H9 (cell line): ENCODE data around the gene CSTA. TPM values are rescaled to one million over a fixed set of nuclear protein-coding genes. Genes with fewer than 3 reads are reported as not detected.

Source experiments
- DNase-seq: peaks from one replicate; pipeline ENCODE4 v3.0.0-alpha.2; 2017
- H2AFZ ChIP-seq: one replicate; pipeline ENCODE4 v1.6.1; 2013; ENCODE audit warnings: mild to moderate bottlenecking, low read length, control low read depth, moderate library complexity
- H2AK5ac ChIP-seq: 2 replicates; pipeline ENCODE4 v1.6.1; 2013; ENCODE audit warnings: low read length, control low read depth, mixed read lengths; ENCODE audit not compliant: insufficient read length
- H2BK120ac ChIP-seq: one replicate; pipeline ENCODE4 v1.6.1; 2013; ENCODE audit warnings: low read depth, mild to moderate bottlenecking, low read length, control low read depth, inconsistent platforms; ENCODE audit not compliant: poor library complexity, severe bottlenecking
- H2BK12ac ChIP-seq: 2 replicates; pipeline ENCODE4 v1.6.1; 2013; ENCODE audit warnings: low read length, control low read depth, mixed read lengths, low read depth; ENCODE audit not compliant: insufficient read length
- H2BK15ac ChIP-seq: 2 replicates; pipeline ENCODE4 v1.6.1; 2013; ENCODE audit warnings: low read depth, low read length, control low read depth
- H2BK20ac ChIP-seq: one replicate; pipeline ENCODE4 v1.6.1; 2013; ENCODE audit warnings: low read depth, mild to moderate bottlenecking, low read length, control low read depth, inconsistent platforms; ENCODE audit not compliant: poor library complexity, severe bottlenecking
- H2BK5ac ChIP-seq: 2 replicates; pipeline ENCODE4 v1.6.1; 2013; ENCODE audit warnings: low read length, control low read depth, mixed read lengths; ENCODE audit not compliant: insufficient read length
- H3K14ac ChIP-seq: 2 replicates; pipeline ENCODE4 v1.6.1; 2013; ENCODE audit warnings: low read length, control low read depth; ENCODE audit not compliant: insufficient read depth
- H3K18ac ChIP-seq: 2 replicates; pipeline ENCODE4 v1.6.1; 2013; ENCODE audit warnings: low read depth, mild to moderate bottlenecking, mixed read lengths, low read length, control low read depth; ENCODE audit not compliant: insufficient read length
- H3K23ac ChIP-seq: 2 replicates; pipeline ENCODE4 v1.6.1; 2013; ENCODE audit warnings: low read length, control low read depth, mixed read lengths, low read depth; ENCODE audit not compliant: insufficient read length
- H3K23me2 ChIP-seq: 2 replicates; pipeline ENCODE4 v1.6.1; 2013; ENCODE audit warnings: low read depth, mild to moderate bottlenecking, mixed read lengths, low read length, control low read depth; ENCODE audit not compliant: insufficient read length, poor library complexity, severe bottlenecking
- H3K27ac ChIP-seq: 2 replicates; pipeline ENCODE4 v1.5.1; 2013; ENCODE audit warnings: low read length, control low read depth, mixed read lengths, low read depth; ENCODE audit not compliant: insufficient read length
- H3K27me3 ChIP-seq: 2 replicates; pipeline ENCODE4 v1.6.1; 2013; ENCODE audit warnings: low read length, control low read depth, inconsistent platforms; ENCODE audit not compliant: insufficient read depth
- H3K4ac ChIP-seq: 2 replicates; pipeline ENCODE4 v1.6.1; 2013; ENCODE audit warnings: low read depth, mild to moderate bottlenecking, control low read depth, inconsistent platforms, low read length, moderate library complexity
- H3K4me1 ChIP-seq: 2 replicates; pipeline ENCODE4 v1.6.1; 2013; ENCODE audit warnings: low read length, control low read depth, inconsistent platforms; ENCODE audit not compliant: insufficient read depth
- H3K4me2 ChIP-seq: 2 replicates; pipeline ENCODE4 v1.6.1; 2013; ENCODE audit warnings: low read length, control low read depth, mixed read lengths; ENCODE audit not compliant: insufficient read length, insufficient read depth
- H3K56ac ChIP-seq: 2 replicates; pipeline ENCODE4 v1.6.1; 2013; ENCODE audit warnings: low read depth, mild to moderate bottlenecking, mixed read lengths, low read length, control low read depth; ENCODE audit not compliant: insufficient read length
- H3K79me1 ChIP-seq: 2 replicates; pipeline ENCODE4 v1.6.1; 2013; ENCODE audit warnings: low read depth, mild to moderate bottlenecking, moderate library complexity, low read length, control low read depth, inconsistent platforms; ENCODE audit not compliant: insufficient read depth, poor library complexity, severe bottlenecking
- H3K79me2 ChIP-seq: 2 replicates; pipeline ENCODE4 v1.6.1; 2013; ENCODE audit warnings: low read length, control low read depth, inconsistent platforms; ENCODE audit not compliant: insufficient read depth
- H3K9ac ChIP-seq: 2 replicates; pipeline ENCODE4 v1.6.1; 2013; ENCODE audit warnings: low read length, control low read depth, mixed read lengths; ENCODE audit not compliant: insufficient read length; ENCODE audit errors: extremely low read depth
- H3K9me3 ChIP-seq: one replicate; pipeline ENCODE4 v1.6.1; 2013; ENCODE audit warnings: low read depth, low read length, inconsistent platforms; ENCODE audit not compliant: control insufficient read depth
- H3T11ph ChIP-seq: one replicate; pipeline ENCODE4 v1.6.1; 2013; ENCODE audit warnings: mild to moderate bottlenecking, low read length, control low read depth, inconsistent platforms
- H4K20me1 ChIP-seq: one replicate; pipeline ENCODE4 v1.6.1; 2013; ENCODE audit not compliant: control insufficient read depth, insufficient read length, insufficient read depth
- H4K5ac ChIP-seq: 2 replicates; pipeline ENCODE4 v1.6.1; 2013; ENCODE audit warnings: low read depth, mild to moderate bottlenecking, mixed read lengths, low read length, control low read depth; ENCODE audit not compliant: insufficient read length
- H4K8ac ChIP-seq: replicated peaks from 2 replicates; pipeline ENCODE4 v1.6.1; 2013; ENCODE audit warnings: low read length, control low read depth, mixed read lengths, low read depth; ENCODE audit not compliant: insufficient read length
- H4K91ac ChIP-seq: 2 replicates; pipeline ENCODE4 v1.6.1; 2013; ENCODE audit warnings: low read depth, mild to moderate bottlenecking, moderate library complexity, mixed read lengths, low read length, control low read depth; ENCODE audit not compliant: insufficient read length
- H3K27ac Mint-ChIP-seq, 3 experiments: 2 replicates in 2 of 3; 3 replicates in 1 of 3; pipeline ENCODE4 v1.8.0; 2020 to 2021; ENCODE audit warnings: mixed read lengths in 3 of 3, mild to moderate bottlenecking in 1 of 3, moderate library complexity in 1 of 3
- H3K27me3 Mint-ChIP-seq: 2 replicates; pipeline ENCODE4 v1.8.0; 2021; ENCODE audit warnings: low read depth, mild to moderate bottlenecking, moderate library complexity, mixed read lengths
- H3K36me3 Mint-ChIP-seq, 3 experiments: 2 replicates in 2 of 3; 3 replicates in 1 of 3; pipeline ENCODE4 v1.8.0; 2020 to 2021; ENCODE audit warnings: low read depth in 3 of 3, mixed read lengths in 3 of 3; ENCODE audit not compliant: insufficient read depth in 1 of 3
- H3K4me1 Mint-ChIP-seq, 2 experiments: 2 replicates each; pipeline ENCODE4 v1.8.0; 2020; ENCODE audit warnings: mixed read lengths in 2 of 2
- H3K4me3 Mint-ChIP-seq, 2 experiments: 2 replicates in 1 of 2; 3 replicates in 1 of 2; pipeline ENCODE4 v1.8.0; 2020 to 2021; ENCODE audit warnings: mild to moderate bottlenecking in 2 of 2, mixed read lengths in 2 of 2, moderate library complexity in 1 of 2
- H3K9me3 Mint-ChIP-seq, 2 experiments: 2 replicates in 1 of 2; 3 replicates in 1 of 2; pipeline ENCODE4 v1.8.0; 2020; ENCODE audit warnings: mild to moderate bottlenecking in 2 of 2, mixed read lengths in 2 of 2, moderate library complexity in 1 of 2
- WGBS: extraction: QIAGEN DNeasy Blood & Tissue Kit; methylation state at CpG from one replicate; pipeline ENCODE4 v1.1.7; 2013; ENCODE audit warnings: missing lambda C conversion rate, low lambda C conversion rate, mixed read lengths; ENCODE audit not compliant: insufficient read length; ENCODE audit errors: extremely low coverage; 5-methylcytosine and 5-hydroxymethylcytosine counted together
- total RNA-seq: library from RNA; stranded (reverse); gene quantifications from 2 replicates; pipeline ENCODE4 v1.2.1, GENCODE V29; 2021
- TF ChIP-seq, protein P1 (sequence below): fragments of 200-600 bp; sonication (generic); conservative IDR thresholded peaks from 3 replicates; pipeline ENCODE4 v1.8.0; 2021; ENCODE audit warnings: antibody characterized with exemption, mild to moderate bottlenecking

Gene CSTA
- total RNA-seq, 1 experiment from 2014 or later, result not detected

DNA sequence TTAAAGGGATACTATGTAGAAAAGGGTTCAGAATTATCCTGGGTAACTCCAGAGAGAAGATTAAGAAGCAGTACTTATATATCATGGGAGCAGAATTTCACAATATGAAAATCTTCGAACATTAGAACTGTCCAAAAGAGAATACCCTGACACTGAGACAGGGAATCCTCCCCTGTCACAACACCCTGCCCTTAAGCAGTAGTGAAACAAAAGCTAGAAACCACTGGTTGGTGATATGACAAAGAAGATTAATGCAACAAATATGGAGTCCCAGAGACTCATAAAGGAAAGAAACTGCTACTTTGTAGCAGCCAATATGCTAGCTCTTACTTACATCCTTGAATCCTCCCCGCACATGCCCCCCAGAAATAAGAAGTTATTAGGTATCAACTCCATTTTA is 39.4 kb downstream of the CSTA start:
- H2BK15ac ChIP-seq, result no peak overlapping the region
- H3K9me3 Mint-ChIP-seq, result no peaks in the 10 kb centered on the region
- H3K4ac ChIP-seq, result no peak overlapping the region
- no peak overlapping the region for H2AK5ac ChIP-seq
- no peak overlapping the region for H3K23ac ChIP-seq
- H3K79me1 ChIP-seq, result no peaks in the 10 kb centered on the region
- no peak overlapping the region for H3K4me3 Mint-ChIP-seq
- DNase-seq, result no peak
- no peak overlapping the region for H2BK5ac ChIP-seq
- no peak overlapping the region for H2BK20ac ChIP-seq
- H4K91ac ChIP-seq, result no peak overlapping the region
- H4K20me1 ChIP-seq, result no peaks in the 10 kb centered on the region
- H3K56ac ChIP-seq, result no peak overlapping the region
- WGBS, result no CpG with 5 or more reads among the region's 2 CpGs
- H3K27ac ChIP-seq, result no peak overlapping the region
- H3K4me1 ChIP-seq, result no peaks in the 10 kb centered on the region
- H3K18ac ChIP-seq, result no peak overlapping the region
- H4K8ac ChIP-seq, result no peak overlapping the region
- H3K27me3 ChIP-seq, result no peaks in the 10 kb centered on the region
- no peak overlapping the region for H3K14ac ChIP-seq
- peaks cover 0 to 2% of the 10 kb centered on the region in 2 experiments; a peak in 1 of 4 replicates for H3K4me1 Mint-ChIP-seq
- H3K27ac Mint-ChIP-seq, result no peak overlapping the region
- no peak overlapping the region for H3T11ph ChIP-seq
- no peaks in the 10 kb centered on the region for H3K79me2 ChIP-seq
- H4K5ac ChIP-seq, result no peak overlapping the region
- TF ChIP-seq, protein P1, sequence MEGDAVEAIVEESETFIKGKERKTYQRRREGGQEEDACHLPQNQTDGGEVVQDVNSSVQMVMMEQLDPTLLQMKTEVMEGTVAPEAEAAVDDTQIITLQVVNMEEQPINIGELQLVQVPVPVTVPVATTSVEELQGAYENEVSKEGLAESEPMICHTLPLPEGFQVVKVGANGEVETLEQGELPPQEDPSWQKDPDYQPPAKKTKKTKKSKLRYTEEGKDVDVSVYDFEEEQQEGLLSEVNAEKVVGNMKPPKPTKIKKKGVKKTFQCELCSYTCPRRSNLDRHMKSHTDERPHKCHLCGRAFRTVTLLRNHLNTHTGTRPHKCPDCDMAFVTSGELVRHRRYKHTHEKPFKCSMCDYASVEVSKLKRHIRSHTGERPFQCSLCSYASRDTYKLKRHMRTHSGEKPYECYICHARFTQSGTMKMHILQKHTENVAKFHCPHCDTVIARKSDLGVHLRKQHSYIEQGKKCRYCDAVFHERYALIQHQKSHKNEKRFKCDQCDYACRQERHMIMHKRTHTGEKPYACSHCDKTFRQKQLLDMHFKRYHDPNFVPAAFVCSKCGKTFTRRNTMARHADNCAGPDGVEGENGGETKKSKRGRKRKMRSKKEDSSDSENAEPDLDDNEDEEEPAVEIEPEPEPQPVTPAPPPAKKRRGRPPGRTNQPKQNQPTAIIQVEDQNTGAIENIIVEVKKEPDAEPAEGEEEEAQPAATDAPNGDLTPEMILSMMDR, result no peak
- no peak overlapping the region for H3K9ac ChIP-seq
- no peaks in the 10 kb centered on the region for H3K9me3 ChIP-seq
- H2BK120ac ChIP-seq, result no peak overlapping the region
- H2AFZ ChIP-seq, result no peak overlapping the region
- H3K36me3 Mint-ChIP-seq, result peaks cover 13 to 65% (median 41%) of the 10 kb centered on the region in 3 experiments; a peak in 6 of 7 replicates
- H3K4me2 ChIP-seq, result no peak overlapping the region
- H3K27me3 Mint-ChIP-seq, result no peaks in the 10 kb centered on the region
- H2BK12ac ChIP-seq, result no peak overlapping the region
- no peaks in the 10 kb centered on the region for H3K23me2 ChIP-seq
